ENCODE measurements around the gene AP1B1.

DNA sequence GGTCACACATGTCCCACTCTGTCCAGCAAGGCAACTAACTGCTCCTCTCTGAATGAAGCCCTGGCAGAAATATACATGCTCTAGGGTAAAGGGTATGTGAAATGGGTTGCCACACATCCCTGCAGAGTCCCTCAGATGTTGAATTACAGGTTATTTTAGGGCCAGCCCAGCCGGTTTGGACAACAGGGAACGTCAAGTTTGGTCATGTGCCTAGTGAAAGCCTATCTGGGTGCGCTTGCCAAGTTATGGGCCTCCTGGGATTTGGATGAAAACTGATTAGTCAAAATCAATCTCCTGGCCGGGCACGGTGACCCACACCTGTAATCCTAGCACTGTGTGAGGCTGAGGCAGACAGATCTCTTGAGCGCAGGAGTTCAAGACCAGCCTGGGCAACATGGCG lies 10.4 kb downstream of the AP1B1 start:
- TF ChIP-seq CTCF (IDR thresholded peaks at IDR 0.05): no peak
- TF ChIP-seq POLR2AphosphoS5 (IDR thresholded peaks at IDR 0.05): no peak
- TF ChIP-seq EP300 (IDR thresholded peaks at IDR 0.05): no peak
- TF ChIP-seq POLR2A (IDR thresholded peaks at IDR 0.05): no peak
